HCT116 (cell line): ENCODE data around the gene TMEM62. TPM values are rescaled to one million over a fixed set of nuclear protein-coding genes. Genes with fewer than 3 reads are reported as not detected.

ENCODE experiments used
- ATAC-seq: fragments of 200-7000 bp; cut with Tn5 transposase; 2 replicates; pipeline ENCODE4 v1.9.1; 2020; ENCODE audit warnings: mild to moderate bottlenecking, moderate library complexity
- BruUV-seq: library from RNA; stranded (reverse); fragments of 400-500 nt; replicated peaks from 2 replicates; lab custom pipeline; 2021; lab: Mats Ljungman, UMichigan
- CTCF ChIA-PET: fragments of 300-600 bp; sonication (Branson Sonifier 250); formaldehyde crosslinking; loops from one replicate; lab custom pipeline; 2021; ENCODE audit warnings: antibody characterized with exemption; lab: Charles Lee
- POLR2A ChIA-PET: fragments of 300-600, 350-600 bp; sonication (Branson Sonifier 250); formaldehyde crosslinking; loops from one replicate; lab custom pipeline; 2021; ENCODE audit warnings: antibody characterized with exemption; lab: Charles Lee
- RAD21 ChIA-PET, 2 experiments: fragments of 300-600 bp; sonication (Branson Sonifier 250); formaldehyde crosslinking; loops; one replicate each; lab custom pipeline; 2023; ENCODE audit warnings: low total read pairs in 2 of 2; ENCODE audit not compliant: uncharacterized antibody in 2 of 2, unreplicated experiment in 2 of 2, low non-redundant PET in 1 of 2; lab: Charles Lee
- DNase-seq: peaks from one replicate; pipeline ENCODE4 v3.0.0-alpha.2; 2010; ENCODE audit warnings: low read depth, low spot score
- H2AFZ ChIP-seq: fragments of 200-600 bp; shearing (Covaris generic), sonication (generic); 2 replicates; pipeline ENCODE4 v1.6.1; 2017; ENCODE audit warnings: low read depth, mixed run types, mixed read lengths, antibody characterized with exemption, low read length; ENCODE audit not compliant: poor library complexity, severe bottlenecking
- H3K27ac ChIP-seq: 2 replicates; pipeline ENCODE4 v1.5.1; 2012; ENCODE audit warnings: low read depth, low read length
- H3K27me3 ChIP-seq: fragments of 200-600 bp; sonication (generic); 2 replicates; pipeline ENCODE4 v1.6.1; 2016; ENCODE audit warnings: mixed run types, low read length, mixed read lengths; ENCODE audit not compliant: insufficient read depth
- H3K36me3 ChIP-seq, 2 experiments: fragments of 200-500 bp in 1 of 2; fragments of 200-600 bp in 1 of 2; sonication (Bioruptor generic) in 1 of 2; sonication (generic) in 1 of 2; 2 replicates each; pipeline versions ENCODE4 v1.5.1 to v1.6.1; 2014 to 2016; ENCODE audit warnings: low read length in 2 of 2, inconsistent platforms in 1 of 2, mixed read lengths in 1 of 2, mixed run types in 1 of 2; ENCODE audit not compliant: insufficient read depth in 2 of 2, control insufficient read depth in 1 of 2
- H3K4me1 ChIP-seq, 2 experiments: fragments of 200-600 bp in 1 of 2; sonication (generic) in 1 of 2; 2 replicates each; pipeline versions ENCODE4 v1.5.1 to v1.6.1; 2012 to 2017; ENCODE audit warnings: low read length in 2 of 2, inconsistent platforms in 1 of 2, mild to moderate bottlenecking in 1 of 2, mixed read lengths in 1 of 2, mixed run types in 1 of 2, moderate library complexity in 1 of 2; ENCODE audit not compliant: insufficient read depth in 2 of 2, control insufficient read depth in 1 of 2
- H3K4me2 ChIP-seq: fragments of 200-600 bp; sonication (generic); 2 replicates; pipeline ENCODE4 v1.6.1; 2017; ENCODE audit warnings: mixed run types, low read length, mixed read lengths
- H3K4me3 ChIP-seq, 2 experiments: fragments of 200-600 bp in 1 of 2; sonication (generic) in 1 of 2; replicated peaks in 1 of 2; 2 replicates each; pipeline ENCODE4 v1.5.1; 2011 to 2016; ENCODE audit warnings: low read length in 2 of 2, control low read depth in 1 of 2, low read depth in 1 of 2, mild to moderate bottlenecking in 1 of 2, mixed read lengths in 1 of 2, mixed run types in 1 of 2
- H3K79me2 ChIP-seq: fragments of 200-600 bp; sonication (generic); 2 replicates; pipeline ENCODE4 v1.6.1; 2017; ENCODE audit warnings: mild to moderate bottlenecking, mixed run types, low read length, moderate library complexity, mixed read lengths; ENCODE audit not compliant: insufficient read depth
- H3K9ac ChIP-seq: fragments of 200-600 bp; sonication (generic); 2 replicates; pipeline ENCODE4 v1.6.1; 2016; ENCODE audit warnings: low read length, mixed read lengths
- H3K9me2 ChIP-seq: fragments of 200-600 bp; sonication (generic), shearing (Covaris generic); 2 replicates; pipeline ENCODE4 v1.6.1; 2017; ENCODE audit warnings: mixed run types, mild to moderate bottlenecking, moderate library complexity; ENCODE audit not compliant: insufficient read depth
- H3K9me3 ChIP-seq, 2 experiments: fragments of 200-500 bp in 1 of 2; fragments of 200-600 bp in 1 of 2; sonication (Bioruptor generic) in 1 of 2; sonication (generic) in 1 of 2; 2 replicates each; pipeline ENCODE4 v1.6.1; 2014 to 2017; ENCODE audit warnings: low read length in 2 of 2, mixed read lengths in 2 of 2, inconsistent platforms in 1 of 2, low read depth in 1 of 2, mild to moderate bottlenecking in 1 of 2, mixed run types in 1 of 2, moderate library complexity in 1 of 2; ENCODE audit not compliant: control insufficient read depth in 1 of 2, insufficient read depth in 1 of 2
- H4K20me1 ChIP-seq: fragments of 200-600 bp; sonication (generic), shearing (Covaris generic); 2 replicates; pipeline ENCODE4 v1.6.1; 2017; ENCODE audit warnings: mixed run types, mild to moderate bottlenecking, moderate library complexity; ENCODE audit not compliant: insufficient read depth
- ATF3 ChIP-seq: IDR thresholded peaks from 2 replicates; pipeline ENCODE4 v1.6.1; 2012
- CBX3 ChIP-seq: IDR thresholded peaks from 2 replicates; pipeline ENCODE4 v1.6.1; 2012; ENCODE audit warnings: low read depth
- EGR1 ChIP-seq: IDR thresholded peaks from 2 replicates; pipeline ENCODE4 v1.6.1; 2012; ENCODE audit warnings: low read depth
- ELF1 ChIP-seq: IDR thresholded peaks from 2 replicates; pipeline ENCODE4 v1.6.1; 2012; ENCODE audit warnings: low read depth, borderline replicate concordance
- EZH2 ChIP-seq: fragments of 200-600 bp; sonication (generic); IDR thresholded peaks from 2 replicates; pipeline ENCODE4 v1.6.1; 2017; ENCODE audit warnings: antibody characterized with exemption, mixed run types
- EZH2phosphoT487 ChIP-seq: fragments of 200-600 bp; IDR thresholded peaks from 2 replicates; pipeline ENCODE4 v1.6.1; 2018; ENCODE audit warnings: antibody characterized with exemption, borderline replicate concordance
- FOSL1 ChIP-seq: IDR thresholded peaks from 2 replicates; pipeline ENCODE4 v1.6.1; 2012; ENCODE audit warnings: low read depth
- JUND ChIP-seq: IDR thresholded peaks from 2 replicates; pipeline ENCODE4 v1.6.1; 2012
- POLR2A ChIP-seq: IDR thresholded peaks from 2 replicates; pipeline ENCODE4 v1.7.0; 2011; ENCODE audit warnings: borderline replicate concordance; ENCODE audit not compliant: insufficient read depth, insufficient read length; ENCODE audit errors: extremely low read depth
- POLR2AphosphoS5 ChIP-seq: IDR thresholded peaks from 2 replicates; pipeline ENCODE4 v1.6.1; 2011; ENCODE audit warnings: mild to moderate bottlenecking, low read depth, low read length, moderate library complexity
- RAD21 ChIP-seq: IDR thresholded peaks from 2 replicates; pipeline ENCODE4 v1.6.1; 2012; ENCODE audit warnings: low read depth, mild to moderate bottlenecking
- REST ChIP-seq: IDR thresholded peaks from 2 replicates; pipeline ENCODE4 v1.6.1; 2012; ENCODE audit warnings: low read depth
- SIN3A ChIP-seq: IDR thresholded peaks from 2 replicates; pipeline ENCODE4 v1.6.1; 2012; ENCODE audit warnings: low read depth
- SP1 ChIP-seq: IDR thresholded peaks from 2 replicates; pipeline ENCODE4 v1.6.1; 2012; ENCODE audit warnings: low read depth
- SRF ChIP-seq: IDR thresholded peaks from 2 replicates; pipeline ENCODE4 v1.6.1; 2012; ENCODE audit warnings: low read depth
- TCF7L2 ChIP-seq: IDR thresholded peaks from 2 replicates; pipeline ENCODE4 v1.7.0; 2011; ENCODE audit warnings: borderline replicate concordance, inconsistent platforms; ENCODE audit not compliant: insufficient read depth, insufficient read length; ENCODE audit errors: extremely low read depth
- ZBTB33 ChIP-seq: IDR thresholded peaks from 2 replicates; pipeline ENCODE4 v1.6.1; 2011; ENCODE audit warnings: mild to moderate bottlenecking, low read length, moderate library complexity; ENCODE audit not compliant: insufficient replicate concordance; ENCODE audit errors: extremely low read depth
- ZFX ChIP-seq: fragments of 450-650 bp; IDR thresholded peaks from 2 replicates; pipeline ENCODE4 v1.6.1; 2017
- ZNF274 ChIP-seq: fragments of 200-500 bp; sonication (Bioruptor generic); IDR thresholded peaks from 2 replicates; pipeline ENCODE4 v1.6.1; 2014; ENCODE audit warnings: mild to moderate bottlenecking, low read depth, low read length, inconsistent platforms
- intact Hi-C: fragments of 100-400 bp; cut with micrococcal nuclease; formaldehyde crosslinking; loops from 2 replicates; pipeline ENCODE4 v1.10.0; 2022
- total RNA-seq: library from RNA; stranded (reverse); gene quantifications from one replicate; pipeline ENCODE4 v1.2.1, GENCODE V29; 2021; ENCODE audit not compliant: unreplicated experiment
- TF ChIP-seq, protein P1 (sequence below), 3 experiments: fragments of 200-600 bp in 1 of 3; sonication (generic) in 1 of 3; IDR thresholded peaks in 2 of 3; conservative IDR thresholded peaks in 1 of 3; 2 replicates each; pipeline ENCODE4 v1.5.1; 2012 to 2017; ENCODE audit warnings: low read depth in 2 of 3, low read length in 2 of 3, antibody characterized with exemption in 1 of 3, borderline replicate concordance in 1 of 3, control low read depth in 1 of 3, mild to moderate bottlenecking in 1 of 3, mixed read lengths in 1 of 3, mixed run types in 1 of 3, moderate library complexity in 1 of 3; ENCODE audit not compliant: insufficient read depth in 1 of 3

TMEM62 gene
- total RNA-seq, 1 experiment from 2014 or later: 8.8 TPM

GRCh38 chr15:43125100-43125661, 8.2 kb upstream of the TMEM62 start:
- BruUV-seq: no TSS peak

More at GRCh38 chr15:43125100-43125661, 8.2 kb upstream of the TMEM62 start:
- H3K9me3 ChIP-seq: no peaks in the 10 kb centered on the region
- H3K4me2 ChIP-seq: no peak overlapping the region
- H3K36me3 ChIP-seq: no peaks in the 10 kb centered on the region
- no peak overlapping the region for H3K9ac ChIP-seq
- H3K9me2 ChIP-seq: no peaks in the 10 kb centered on the region
- DNase-seq (no peak), ATAC-seq (no peak)
- no peaks in the 10 kb centered on the region for H3K27me3 ChIP-seq
- intact Hi-C loops: no loop called here
- TF ChIP-seq RAD21 (no peak), TCF7L2 (no peak), EZH2 (no peak), JUND (no peak), ATF3 (no peak), SRF (no peak), ZNF274 (no peak), REST (no peak), ZFX (no peak), EZH2phosphoT487 (no peak), FOSL1 (no peak), EGR1 (no peak), ELF1 (no peak), CBX3 (no peak), SIN3A (no peak), ZBTB33 (no peak), POLR2AphosphoS5 (no peak), SP1 (no peak), POLR2A (no peak)
- TF ChIP-seq, protein P1, sequence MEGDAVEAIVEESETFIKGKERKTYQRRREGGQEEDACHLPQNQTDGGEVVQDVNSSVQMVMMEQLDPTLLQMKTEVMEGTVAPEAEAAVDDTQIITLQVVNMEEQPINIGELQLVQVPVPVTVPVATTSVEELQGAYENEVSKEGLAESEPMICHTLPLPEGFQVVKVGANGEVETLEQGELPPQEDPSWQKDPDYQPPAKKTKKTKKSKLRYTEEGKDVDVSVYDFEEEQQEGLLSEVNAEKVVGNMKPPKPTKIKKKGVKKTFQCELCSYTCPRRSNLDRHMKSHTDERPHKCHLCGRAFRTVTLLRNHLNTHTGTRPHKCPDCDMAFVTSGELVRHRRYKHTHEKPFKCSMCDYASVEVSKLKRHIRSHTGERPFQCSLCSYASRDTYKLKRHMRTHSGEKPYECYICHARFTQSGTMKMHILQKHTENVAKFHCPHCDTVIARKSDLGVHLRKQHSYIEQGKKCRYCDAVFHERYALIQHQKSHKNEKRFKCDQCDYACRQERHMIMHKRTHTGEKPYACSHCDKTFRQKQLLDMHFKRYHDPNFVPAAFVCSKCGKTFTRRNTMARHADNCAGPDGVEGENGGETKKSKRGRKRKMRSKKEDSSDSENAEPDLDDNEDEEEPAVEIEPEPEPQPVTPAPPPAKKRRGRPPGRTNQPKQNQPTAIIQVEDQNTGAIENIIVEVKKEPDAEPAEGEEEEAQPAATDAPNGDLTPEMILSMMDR (IDR thresholded peaks at IDR 0.05 in 2 of 3, conservative IDR thresholded peaks at IDR 0.05 in 1 of 3; ENCODE audit: borderline replicate concordance in 1 of 3, insufficient read depth in 1 of 3, low read depth in 2 of 3, low read length in 2 of 3): no peak
- no peak overlapping the region for H3K4me3 ChIP-seq
- RAD21 ChIA-PET: no interaction called here
- no peaks in the 10 kb centered on the region for H3K79me2 ChIP-seq
- no peak overlapping the region for H3K27ac ChIP-seq
- peaks cover 10 to 31% of the 10 kb centered on the region in 2 experiments; a peak in 3 of 4 replicates for H3K4me1 ChIP-seq
- no peak overlapping the region for H2AFZ ChIP-seq
- POLR2A ChIA-PET: no interaction called here
- no peaks in the 10 kb centered on the region for H4K20me1 ChIP-seq
- CTCF ChIA-PET: no interaction called here
